Measurements from ENCODE around the gene RNASE11.

GRCh38 chr14:20587489-20588154 is at the start of gene RNASE11:
- TF ChIP-seq, protein P1, sequence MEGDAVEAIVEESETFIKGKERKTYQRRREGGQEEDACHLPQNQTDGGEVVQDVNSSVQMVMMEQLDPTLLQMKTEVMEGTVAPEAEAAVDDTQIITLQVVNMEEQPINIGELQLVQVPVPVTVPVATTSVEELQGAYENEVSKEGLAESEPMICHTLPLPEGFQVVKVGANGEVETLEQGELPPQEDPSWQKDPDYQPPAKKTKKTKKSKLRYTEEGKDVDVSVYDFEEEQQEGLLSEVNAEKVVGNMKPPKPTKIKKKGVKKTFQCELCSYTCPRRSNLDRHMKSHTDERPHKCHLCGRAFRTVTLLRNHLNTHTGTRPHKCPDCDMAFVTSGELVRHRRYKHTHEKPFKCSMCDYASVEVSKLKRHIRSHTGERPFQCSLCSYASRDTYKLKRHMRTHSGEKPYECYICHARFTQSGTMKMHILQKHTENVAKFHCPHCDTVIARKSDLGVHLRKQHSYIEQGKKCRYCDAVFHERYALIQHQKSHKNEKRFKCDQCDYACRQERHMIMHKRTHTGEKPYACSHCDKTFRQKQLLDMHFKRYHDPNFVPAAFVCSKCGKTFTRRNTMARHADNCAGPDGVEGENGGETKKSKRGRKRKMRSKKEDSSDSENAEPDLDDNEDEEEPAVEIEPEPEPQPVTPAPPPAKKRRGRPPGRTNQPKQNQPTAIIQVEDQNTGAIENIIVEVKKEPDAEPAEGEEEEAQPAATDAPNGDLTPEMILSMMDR (IDR thresholded peaks at IDR 0.05), result no peak
- no peak for TF ChIP-seq POLR2A (IDR thresholded peaks at IDR 0.05)
